Activated B cell treated with CpG ODN at 0.5 μM for 24 hours (primary cell): ENCODE results near the gene TMEM132D. TPM values are rescaled to one million over a fixed set of nuclear protein-coding genes. Genes with fewer than 3 reads are reported as not detected.
"Not testable (repeated sequence)": the region's sequence is repeated elsewhere in the genome, so short reads cannot be mapped to it uniquely, and the experiment has no call there.

Experiments
- ATAC-seq: fragments of 200-7000 bp; cut with Tn5 transposase; one replicate; pipeline ENCODE4 v1.10.0; 2021; ENCODE audit warnings: low read depth, mild to moderate bottlenecking, moderate library complexity
- CTCF ChIA-PET: fragments of 350-600 bp; sonication (Branson Sonifier 250); formaldehyde crosslinking; loops from one replicate; lab custom pipeline; 2021; ENCODE audit warnings: antibody characterized with exemption; lab: Charles Lee
- POLR2A ChIA-PET: fragments of 350-600 bp; sonication (Branson Sonifier 250); formaldehyde crosslinking; loops from one replicate; lab custom pipeline; 2021; ENCODE audit warnings: antibody characterized with exemption; lab: Charles Lee
- DNase-seq: peaks from one replicate; pipeline ENCODE4 v3.0.0; 2022
- H3K27ac Mint-ChIP-seq: one replicate; pipeline ENCODE4 v1.8.0; 2020; ENCODE audit warnings: mixed read lengths
- H3K27me3 Mint-ChIP-seq: one replicate; pipeline ENCODE4 v1.8.0; 2021; ENCODE audit warnings: mixed read lengths
- H3K36me3 Mint-ChIP-seq: one replicate; pipeline ENCODE4 v1.8.0; 2021; ENCODE audit warnings: low read depth, mixed read lengths
- H3K4me1 Mint-ChIP-seq: one replicate; pipeline ENCODE4 v1.8.0; 2021; ENCODE audit warnings: mixed read lengths
- H3K4me3 Mint-ChIP-seq: one replicate; pipeline ENCODE4 v1.8.0; 2020; ENCODE audit warnings: mild to moderate bottlenecking, mixed read lengths
- H3K9me3 Mint-ChIP-seq: one replicate; pipeline ENCODE4 v1.8.0; 2020; ENCODE audit warnings: mixed read lengths
- intact Hi-C: fragments of 100-400 bp; cut with micrococcal nuclease; formaldehyde crosslinking; loops from one replicate; pipeline ENCODE4 v1.15.1; 2024
- total RNA-seq: library from RNA; stranded (reverse); gene quantifications from 2 replicates; pipeline ENCODE4 v1.2.3, GENCODE V29; 2022
- TF ChIP-seq, protein P1 (sequence below): fragments of 200-600 bp; IDR thresholded peaks from one replicate; pipeline ENCODE4 v1.8.0; 2022; ENCODE audit warnings: antibody characterized with exemption, mild to moderate bottlenecking

TMEM132D gene
- total RNA-seq, 1 donor from 2014 or later, result not detected

DNA sequence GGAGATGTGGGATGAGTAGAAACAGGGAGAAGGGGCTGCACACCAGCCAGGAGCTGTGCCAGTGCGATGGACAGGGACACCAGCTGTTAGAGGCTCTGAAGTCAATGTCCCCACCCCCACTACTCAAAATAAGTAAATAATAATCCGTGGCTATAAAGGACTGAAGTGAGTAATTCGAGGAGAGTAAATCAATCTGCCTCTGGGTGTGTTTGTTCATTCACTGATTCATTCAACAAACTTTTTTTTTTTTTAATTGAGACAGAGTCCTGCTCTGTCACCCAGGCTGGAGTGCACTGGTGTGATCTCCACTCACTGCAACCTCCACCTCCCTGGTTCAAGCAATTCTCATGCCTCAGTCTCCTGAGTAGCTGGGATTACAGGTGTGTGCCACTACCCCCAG, 363.6 kb downstream of the TMEM132D start:
- DNase-seq, result no peak
- TF ChIP-seq, protein P1, sequence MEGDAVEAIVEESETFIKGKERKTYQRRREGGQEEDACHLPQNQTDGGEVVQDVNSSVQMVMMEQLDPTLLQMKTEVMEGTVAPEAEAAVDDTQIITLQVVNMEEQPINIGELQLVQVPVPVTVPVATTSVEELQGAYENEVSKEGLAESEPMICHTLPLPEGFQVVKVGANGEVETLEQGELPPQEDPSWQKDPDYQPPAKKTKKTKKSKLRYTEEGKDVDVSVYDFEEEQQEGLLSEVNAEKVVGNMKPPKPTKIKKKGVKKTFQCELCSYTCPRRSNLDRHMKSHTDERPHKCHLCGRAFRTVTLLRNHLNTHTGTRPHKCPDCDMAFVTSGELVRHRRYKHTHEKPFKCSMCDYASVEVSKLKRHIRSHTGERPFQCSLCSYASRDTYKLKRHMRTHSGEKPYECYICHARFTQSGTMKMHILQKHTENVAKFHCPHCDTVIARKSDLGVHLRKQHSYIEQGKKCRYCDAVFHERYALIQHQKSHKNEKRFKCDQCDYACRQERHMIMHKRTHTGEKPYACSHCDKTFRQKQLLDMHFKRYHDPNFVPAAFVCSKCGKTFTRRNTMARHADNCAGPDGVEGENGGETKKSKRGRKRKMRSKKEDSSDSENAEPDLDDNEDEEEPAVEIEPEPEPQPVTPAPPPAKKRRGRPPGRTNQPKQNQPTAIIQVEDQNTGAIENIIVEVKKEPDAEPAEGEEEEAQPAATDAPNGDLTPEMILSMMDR, result no peak
- H3K4me1 Mint-ChIP-seq, result no peaks in the 10 kb centered on the region
- H3K9me3 Mint-ChIP-seq, result peaks cover 2% of the 10 kb centered on the region
- CTCF ChIA-PET, result no interaction called here
- POLR2A ChIA-PET, result no interaction called here
- no peak overlapping the region for H3K4me3 Mint-ChIP-seq
- H3K27me3 Mint-ChIP-seq, result no peaks in the 10 kb centered on the region
- H3K36me3 Mint-ChIP-seq, result no peaks in the 10 kb centered on the region
- ATAC-seq, result no peak
- no peak overlapping the region for H3K27ac Mint-ChIP-seq
- intact Hi-C loops, result no loop called here

DNA sequence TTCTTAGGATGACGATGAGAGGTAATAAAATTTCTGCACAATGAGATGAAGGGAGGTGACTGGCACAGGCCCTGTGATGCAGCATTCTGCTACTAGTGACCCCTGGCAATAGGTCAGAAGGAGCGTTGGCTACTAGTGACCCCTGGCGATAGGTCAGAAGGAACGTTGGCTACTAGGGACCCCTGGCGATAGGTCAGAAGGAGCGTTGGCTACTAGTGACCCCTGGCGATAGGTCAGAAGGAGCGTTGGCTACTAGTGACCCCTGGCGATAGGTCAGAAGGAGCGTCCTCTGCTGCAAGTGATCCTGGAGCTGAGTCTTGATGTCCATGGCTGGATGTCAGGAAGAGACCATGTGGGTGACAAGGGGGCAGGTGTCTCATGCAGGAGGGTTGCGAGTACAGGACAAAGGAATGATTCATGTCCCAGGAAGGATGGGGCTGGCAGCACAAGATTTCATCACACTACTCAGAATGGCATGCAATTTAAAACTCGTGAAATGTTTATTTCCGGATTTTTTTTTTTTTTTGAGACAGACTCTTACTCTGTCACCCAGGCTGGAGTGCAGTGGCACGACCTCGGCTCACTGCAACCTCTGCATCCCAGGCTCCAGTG, 365.0 kb downstream of the TMEM132D start:
- ATAC-seq, CTCF ChIA-PET, H3K4me3 Mint-ChIP-seq, H3K27ac Mint-ChIP-seq, intact Hi-C loops, DNase-seq, H3K9me3 Mint-ChIP-seq, H3K36me3 Mint-ChIP-seq, H3K4me1 Mint-ChIP-seq, POLR2A ChIA-PET, H3K27me3 Mint-ChIP-seq: not testable (repeated sequence)

DNA sequence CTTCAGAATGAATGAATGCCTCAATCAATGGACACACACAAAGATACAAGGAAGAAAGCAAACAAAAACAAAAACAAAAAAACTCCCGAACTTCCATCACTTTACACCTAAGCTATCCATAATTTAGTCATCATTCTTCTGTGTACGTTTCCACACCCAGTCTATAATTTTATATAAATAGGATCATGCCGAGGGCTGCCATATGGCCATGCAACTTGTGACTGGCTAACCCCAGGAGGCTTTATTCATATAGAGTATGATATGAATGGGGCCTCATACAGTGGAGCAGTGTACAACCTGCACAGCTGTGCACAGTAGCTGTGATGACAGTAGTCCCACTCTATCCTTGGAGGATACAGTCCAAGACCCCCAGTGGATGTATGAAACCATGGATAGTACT, 365.7 kb downstream of the TMEM132D start:
- DNase-seq (no peak), ATAC-seq (no peak)
- TF ChIP-seq, protein P1, result no peak
- intact Hi-C loops, result no loop called here
- H3K36me3 Mint-ChIP-seq, result no peaks in the 10 kb centered on the region
- H3K9me3 Mint-ChIP-seq, result peaks cover 2% of the 10 kb centered on the region
- no peak overlapping the region for H3K4me3 Mint-ChIP-seq
- no peaks in the 10 kb centered on the region for H3K27me3 Mint-ChIP-seq
- POLR2A ChIA-PET, result no interaction called here
- CTCF ChIA-PET, result no interaction called here
- H3K4me1 Mint-ChIP-seq, result no peaks in the 10 kb centered on the region
- H3K27ac Mint-ChIP-seq, result no peak overlapping the region

DNA sequence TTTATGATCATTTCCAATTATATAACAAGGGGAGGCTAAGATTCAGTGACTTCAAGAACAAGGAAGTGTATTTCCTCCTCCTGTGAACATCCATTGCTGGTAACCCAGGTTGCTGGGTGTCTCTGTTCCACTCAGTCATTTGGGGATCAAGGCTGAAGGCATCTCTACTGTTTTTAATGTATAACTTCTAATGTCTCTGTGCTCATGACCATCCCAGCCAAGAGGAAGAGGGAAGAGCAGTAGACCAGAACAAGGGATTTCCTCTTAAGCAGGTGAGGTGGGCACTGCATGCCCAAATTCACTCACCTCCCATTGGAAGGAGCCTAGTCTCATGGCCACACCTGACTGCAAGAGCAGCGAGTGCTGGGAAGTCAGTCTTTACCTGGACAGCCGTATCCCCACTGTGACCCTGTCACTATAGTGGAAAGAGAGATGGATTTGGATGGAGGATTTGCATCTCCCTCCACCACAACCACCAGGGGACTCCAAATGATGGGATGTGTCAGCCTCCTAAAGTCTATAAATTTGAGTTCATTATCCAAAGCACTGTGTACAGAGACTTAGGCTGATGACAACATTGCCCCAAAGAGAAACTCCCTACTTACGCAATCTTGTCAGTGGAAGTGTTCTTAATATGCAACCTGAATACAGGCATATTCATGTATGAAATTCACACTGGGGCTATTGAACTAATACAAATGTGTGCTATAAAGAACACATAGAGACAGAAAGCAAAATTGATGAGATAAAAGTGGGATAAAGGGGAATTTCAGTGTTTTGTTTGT, 368.7 kb downstream of the TMEM132D start:
- CTCF ChIA-PET, result no interaction called here
- intact Hi-C loops, result no loop called here
- ATAC-seq (no peak), DNase-seq (no peak)
- no peaks in the 10 kb centered on the region for H3K36me3 Mint-ChIP-seq
- no peaks in the 10 kb centered on the region for H3K4me1 Mint-ChIP-seq
- no peaks in the 10 kb centered on the region for H3K9me3 Mint-ChIP-seq
- POLR2A ChIA-PET, result no interaction called here
- no peaks in the 10 kb centered on the region for H3K27me3 Mint-ChIP-seq
- TF ChIP-seq, protein P1, result no peak
- no peak overlapping the region for H3K27ac Mint-ChIP-seq
- no peak overlapping the region for H3K4me3 Mint-ChIP-seq

DNA sequence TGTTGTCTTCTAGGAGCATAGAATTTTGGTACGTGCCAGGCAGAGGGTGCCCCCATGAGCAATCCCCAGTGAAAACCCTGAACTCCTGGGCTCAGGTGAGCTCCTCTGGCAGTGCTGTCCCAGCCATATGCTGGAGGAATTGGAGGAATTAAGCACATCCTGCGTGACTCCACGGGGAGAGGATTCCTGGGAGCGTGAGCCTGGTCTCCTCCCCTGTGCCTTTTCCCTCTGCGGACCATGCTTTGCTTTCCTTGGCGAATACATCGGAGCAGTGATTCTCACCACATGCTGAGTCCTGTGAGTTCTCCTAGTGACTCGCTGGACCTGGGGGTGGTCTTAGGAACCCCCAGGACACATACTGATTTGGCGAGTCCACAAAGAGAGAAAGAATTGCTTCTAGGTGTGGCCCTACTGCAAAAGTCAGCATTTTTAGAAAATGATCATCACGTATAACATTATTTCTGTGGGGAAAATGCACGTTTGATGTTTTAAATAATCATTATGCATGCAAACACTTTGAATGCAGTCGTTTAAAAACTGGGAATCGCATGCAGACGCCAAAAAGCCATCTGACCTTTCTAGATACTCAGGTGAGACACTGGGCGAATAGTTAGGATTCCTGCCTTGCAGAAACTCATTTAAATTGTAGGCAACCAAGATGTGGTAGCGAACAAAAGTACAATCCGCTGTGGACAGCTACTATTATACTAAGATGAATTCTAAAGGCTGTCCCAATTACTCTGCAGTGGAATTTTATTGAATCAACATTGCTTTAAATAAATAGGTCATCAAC, 370.9 kb downstream of the TMEM132D start:
- Mint-ChIP-seq H3K4me1 (no peaks in the 10 kb centered on the region), H3K27ac (no peak overlapping the region), H3K4me3 (no peak overlapping the region), H3K27me3 (no peaks in the 10 kb centered on the region), H3K9me3 (no peaks in the 10 kb centered on the region), H3K36me3 (no peaks in the 10 kb centered on the region)
- POLR2A ChIA-PET, result no interaction called here
- intact Hi-C loops, result no loop called here
- no peak for DNase-seq
- CTCF ChIA-PET, result no interaction called here
- no peak for ATAC-seq
- TF ChIP-seq, protein P1, result no peak
